B cell (primary cell): ENCODE data around the gene CAT. TPM values are rescaled to one million over a fixed set of nuclear protein-coding genes. Genes with fewer than 3 reads are reported as not detected.
A peak's percentile ranks its signal among the peaks of the same experiment; 100 is the strongest.

ENCODE experiments used
- ATAC-seq: fragments of 200-7000 bp; cut with Tn5 transposase; one replicate; pipeline ENCODE4 v1.10.0; 2021; ENCODE audit warnings: low read depth, mild to moderate bottlenecking, moderate number of reproducible peaks, moderate library complexity
- CTCF ChIA-PET: fragments of 350-600 bp; sonication (Branson Sonifier 250); formaldehyde crosslinking; loops from one replicate; lab custom pipeline; 2021; ENCODE audit warnings: antibody characterized with exemption, inconsistent platforms; lab: Charles Lee
- POLR2A ChIA-PET: fragments of 350-600 bp; sonication (Branson Sonifier 250); formaldehyde crosslinking; loops from one replicate; lab custom pipeline; 2021; ENCODE audit warnings: antibody characterized with exemption; lab: Charles Lee
- DNase-seq: peaks from one replicate; pipeline ENCODE4 v3.0.0; 2013
- H2AFZ ChIP-seq: 2 replicates; pipeline ENCODE4 v1.6.1; 2012; ENCODE audit warnings: mild to moderate bottlenecking, low read depth, low read length; ENCODE audit not compliant: insufficient read depth, poor library complexity, severe bottlenecking
- H3K27ac ChIP-seq, 2 donors: 1 replicate in 1 of 2; 2 replicates in 1 of 2; pipeline ENCODE4 v1.5.1; 2012 to 2013; ENCODE audit warnings: low read length in 2 of 2, mild to moderate bottlenecking in 2 of 2, moderate library complexity in 1 of 2
- H3K27me3 ChIP-seq, 4 experiments: fragments of 200-600 bp in 1 of 4; sonication (generic) in 1 of 4; replicated peaks in 1 of 4; 1 replicate in 2 of 4; 2 replicates in 2 of 4; pipeline versions ENCODE4 v1.6.1 to v1.7.0; 2013 to 2016; ENCODE audit warnings: low read length in 3 of 4, mild to moderate bottlenecking in 2 of 4, mixed read lengths in 1 of 4, moderate library complexity in 1 of 4; ENCODE audit not compliant: insufficient read depth in 4 of 4, control insufficient read depth in 3 of 4; ENCODE audit errors: control extremely low read depth in 1 of 4
- H3K36me3 ChIP-seq, 2 experiments: replicated peaks in 1 of 2; 1 replicate in 1 of 2; 2 replicates in 1 of 2; pipeline versions ENCODE4 v1.6.1 to v1.7.1; 2013; ENCODE audit warnings: low read length in 1 of 2; ENCODE audit not compliant: insufficient read depth in 2 of 2, control insufficient read depth in 1 of 2; ENCODE audit errors: control extremely low read depth in 1 of 2, extremely low read depth in 1 of 2
- H3K4me1 ChIP-seq, 2 donors: fragments of 200-600 bp in 1 of 2; sonication (generic) in 1 of 2; 1 replicate in 1 of 2; 2 replicates in 1 of 2; pipeline versions ENCODE4 v1.5.1 to v1.6.1; 2013 to 2017; ENCODE audit warnings: low read length in 2 of 2; ENCODE audit not compliant: control insufficient read depth in 2 of 2, insufficient read depth in 2 of 2
- H3K4me2 ChIP-seq: replicated peaks from 2 replicates; pipeline ENCODE3; 2012; ENCODE audit warnings: mild to moderate bottlenecking, low read depth, low read length; ENCODE audit not compliant: poor library complexity, severe bottlenecking
- H3K4me3 ChIP-seq, 5 experiments: fragments of 200-600 bp in 1 of 5; sonication (generic) in 1 of 5; 1 replicate in 3 of 5; 2 replicates in 2 of 5; pipeline versions ENCODE4 v1.5.1 to v1.7.0; 2011 to 2016; ENCODE audit warnings: low read length in 4 of 5, mild to moderate bottlenecking in 4 of 5, low read depth in 2 of 5, control low read depth in 1 of 5, moderate library complexity in 1 of 5; ENCODE audit not compliant: insufficient read depth in 1 of 5; ENCODE audit errors: control extremely low read depth in 1 of 5, extremely low read depth in 1 of 5
- H3K79me2 ChIP-seq: fragments of 200-600 bp; sonication (generic); one replicate; pipeline ENCODE4 v1.6.0; 2016; ENCODE audit warnings: low read length; ENCODE audit not compliant: control insufficient read depth, insufficient read depth
- H3K9ac ChIP-seq: fragments of 200-600 bp; sonication (generic); 2 replicates; pipeline ENCODE4 v1.6.1; 2017; ENCODE audit warnings: mild to moderate bottlenecking, low read length, moderate library complexity
- H3K9me3 ChIP-seq, 3 donors: one replicate each; pipeline versions ENCODE4 v1.6.1 to v1.7.1; 2013; ENCODE audit warnings: low read length in 2 of 3; ENCODE audit not compliant: control insufficient read depth in 2 of 3, insufficient read depth in 1 of 3; ENCODE audit errors: control extremely low read depth in 1 of 3
- H4K20me1 ChIP-seq: 2 replicates; pipeline ENCODE4 v1.6.0; 2012; ENCODE audit warnings: mild to moderate bottlenecking, low read length; ENCODE audit not compliant: insufficient read depth, control insufficient read depth, poor library complexity, severe bottlenecking
- H3K27ac Mint-ChIP-seq: one replicate; pipeline ENCODE4 v1.8.0; 2021; ENCODE audit warnings: mixed read lengths
- H3K27me3 Mint-ChIP-seq: one replicate; pipeline ENCODE4 v1.8.0; 2021; ENCODE audit warnings: mixed read lengths
- H3K4me1 Mint-ChIP-seq: one replicate; pipeline ENCODE4 v1.8.0; 2021; ENCODE audit warnings: mixed read lengths
- H3K4me3 Mint-ChIP-seq: one replicate; pipeline ENCODE4 v1.8.0; 2021; ENCODE audit warnings: mixed read lengths
- H3K9me3 Mint-ChIP-seq: one replicate; pipeline ENCODE4 v1.8.0; 2022; ENCODE audit warnings: mixed read lengths; ENCODE audit not compliant: insufficient read depth
- CTCF ChIP-seq: fragments of 200-600 bp; IDR thresholded peaks from one replicate; pipeline ENCODE4 v1.8.0; 2022; ENCODE audit warnings: antibody characterized with exemption, mild to moderate bottlenecking
- EZH2 ChIP-seq: IDR thresholded peaks from 2 replicates; pipeline ENCODE4 v1.6.1; 2012; ENCODE audit warnings: borderline replicate concordance, low read depth, mild to moderate bottlenecking, moderate library complexity, low read length; ENCODE audit not compliant: insufficient read depth, poor library complexity, severe bottlenecking
- WGBS: methylation state at CpG from one replicate; pipeline ENCODE4 v1.1.5; 2013; ENCODE audit warnings: missing lambda C conversion rate; ENCODE audit not compliant: insufficient coverage; 5-methylcytosine and 5-hydroxymethylcytosine counted together
- intact Hi-C: fragments of 100-400 bp; cut with micrococcal nuclease; formaldehyde crosslinking; loops from one replicate; pipeline ENCODE4 v1.10.0; 2022
- polyA plus RNA-seq: library from polyadenylated mRNA; depleted of rRNA; stranded (reverse); fragments of >200 nt; gene quantifications from 2 replicates; pipeline ENCODE4 v1.2.3, GENCODE V29; 2012
- total RNA-seq, 2 donors: library from RNA; stranded (reverse); fragments of 120-200 nt in 1 of 2; gene quantifications; 1 replicate in 1 of 2; 2 replicates in 1 of 2; pipeline versions ENCODE4 v1.2.3 to v1.2.4, GENCODE V29; 2013 to 2022

The CAT gene
- total and polyA plus RNA-seq, 2 donors (not counting 1 experiment from before 2014, with no cell fraction given), result 83.2 to 91.7 TPM

DNA sequence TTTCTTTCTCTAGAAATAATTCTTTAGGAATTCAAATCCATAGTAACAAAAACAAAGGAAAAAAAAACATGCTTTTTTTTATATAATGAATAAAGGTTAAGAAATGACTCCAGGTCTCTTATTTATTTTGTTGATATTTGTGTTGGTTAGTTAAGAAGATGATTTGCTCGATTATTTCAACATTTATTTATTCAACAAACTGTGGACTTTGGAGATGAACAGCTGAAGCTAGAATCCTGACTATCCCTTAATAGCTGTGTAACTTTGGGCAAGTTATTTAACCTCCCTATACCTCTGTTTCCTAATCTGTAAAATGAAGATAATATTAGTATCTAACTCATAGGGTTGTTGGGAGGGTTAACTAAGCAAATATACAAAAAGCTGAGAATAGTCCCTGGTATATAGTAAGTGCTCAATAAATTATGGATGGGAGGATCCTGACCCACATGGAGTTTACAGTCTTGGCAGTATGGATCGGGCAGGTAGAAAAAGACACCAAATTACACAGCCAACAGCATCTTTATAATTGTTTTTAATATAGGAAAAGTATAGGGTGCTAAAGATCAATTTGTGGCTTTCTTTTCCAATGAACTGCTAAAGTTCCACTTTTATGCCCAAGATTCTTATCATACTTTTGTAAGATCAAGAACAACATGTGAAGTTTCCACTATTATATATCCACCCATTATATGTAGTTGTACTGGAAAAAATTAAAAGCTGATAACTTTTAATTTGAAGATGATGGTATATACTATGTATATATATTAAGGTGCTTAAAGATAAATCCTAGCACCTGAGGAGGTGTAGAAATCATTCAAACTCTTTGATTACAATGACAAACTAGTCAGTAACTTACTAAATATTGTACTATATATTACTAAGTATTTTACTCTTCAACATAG is 1.3 kb upstream of the CAT start:
- H3K27ac Mint-ChIP-seq, result no peak overlapping the region
- H2AFZ ChIP-seq, result peak overlapping the region; percentile 99
- no peak overlapping the region for H3K4me3 Mint-ChIP-seq
- TF ChIP-seq EZH2 (no peak), CTCF (no peak)
- H3K27me3 Mint-ChIP-seq, result no peaks in the 10 kb centered on the region
- POLR2A ChIA-PET, result interaction anchor here (0.8 kb wide), 1 partner anchor 203 kb away, joined by 3 read pairs; no protein-coding TSS in a partner anchor
- CTCF ChIA-PET, result interaction anchor here (0.9 to 1.7 kb wide), 4 partner anchors 31 to 263 kb away, joined by 3 to 6 read pairs (median 4); partner anchors contain the start of gene ABTB2
- H3K4me1 Mint-ChIP-seq, result peaks cover 32% of the 10 kb centered on the region
- peak overlapping the region; percentile 80 for H3K4me2 ChIP-seq
- no peaks in the 10 kb centered on the region for H3K9me3 Mint-ChIP-seq
- H4K20me1 ChIP-seq, result peaks cover 23% of the 10 kb centered on the region
- H3K9ac ChIP-seq, result peak overlapping the region; percentile 88
- H3K79me2 ChIP-seq, result peaks cover 42% of the 10 kb centered on the region
- intact Hi-C loops, result loop anchor here (1.0 to 5.0 kb wide), 9 partner anchors 78 to 1275 kb away; partner anchors contain the start of genes APIP, CSTF3, FBXO3 and NAT10
- H3K27me3 ChIP-seq, result no peaks in the 10 kb centered on the region
- WGBS, result no CpG with 5 or more reads among the region's 2 CpGs
- H3K36me3 ChIP-seq, result peaks cover 0 to 3% of the 10 kb centered on the region in 2 experiments
- no peaks in the 10 kb centered on the region for H3K9me3 ChIP-seq
- H3K27ac ChIP-seq, result peak overlapping the region in 1 of 2 donors; percentile 75
- ATAC-seq, result no peak
- no peak for DNase-seq
- peaks cover 14 to 25% of the 10 kb centered on the region in 2 donors for H3K4me1 ChIP-seq
- peak overlapping the region in 1 of 5 experiments; percentile 98 for H3K4me3 ChIP-seq
